ENCODE results near the gene INSC.

INSC gene

DNA sequence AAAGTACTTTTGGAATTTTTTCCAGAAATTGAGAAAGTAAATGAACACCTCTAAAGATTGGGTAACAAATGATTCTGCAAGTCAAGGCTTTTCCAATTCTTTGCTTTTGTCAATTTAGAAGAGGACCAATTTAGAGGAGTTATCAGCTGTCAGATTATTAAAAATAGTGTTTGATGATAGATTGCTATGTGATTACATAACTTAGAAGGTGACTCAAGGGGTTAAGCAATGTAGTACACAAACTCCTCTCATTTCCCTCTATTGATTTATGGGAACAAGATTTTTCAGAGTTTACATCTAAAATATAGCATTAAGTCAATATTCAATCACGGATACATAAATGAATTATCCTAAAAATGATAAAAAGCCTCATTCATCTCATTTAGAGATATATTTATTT is 70.3 kb downstream of the INSC start:
- no peak for DNase-seq (ENCODE audit: low read depth)

DNA sequence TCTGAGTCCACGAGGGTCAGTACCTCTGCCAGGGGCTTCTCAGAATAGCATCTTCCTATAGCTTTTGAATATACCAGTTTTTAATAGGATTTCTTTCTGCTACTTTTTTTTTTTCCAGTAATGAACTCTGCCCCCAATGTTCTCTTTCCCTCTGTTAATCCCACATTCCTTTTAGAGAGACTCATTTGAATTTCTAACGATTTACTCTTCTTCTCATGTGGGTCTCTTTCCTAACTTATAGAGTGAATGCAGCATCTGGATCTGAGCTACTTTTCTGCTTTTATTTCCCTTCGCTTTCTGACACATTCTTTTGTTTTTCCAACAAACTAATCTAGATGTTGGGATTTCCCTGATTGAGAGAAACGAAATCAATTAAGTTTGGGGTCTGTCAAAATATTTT is 71.4 kb downstream of the INSC start:
- no peak for DNase-seq (ENCODE audit: low read depth)

DNA sequence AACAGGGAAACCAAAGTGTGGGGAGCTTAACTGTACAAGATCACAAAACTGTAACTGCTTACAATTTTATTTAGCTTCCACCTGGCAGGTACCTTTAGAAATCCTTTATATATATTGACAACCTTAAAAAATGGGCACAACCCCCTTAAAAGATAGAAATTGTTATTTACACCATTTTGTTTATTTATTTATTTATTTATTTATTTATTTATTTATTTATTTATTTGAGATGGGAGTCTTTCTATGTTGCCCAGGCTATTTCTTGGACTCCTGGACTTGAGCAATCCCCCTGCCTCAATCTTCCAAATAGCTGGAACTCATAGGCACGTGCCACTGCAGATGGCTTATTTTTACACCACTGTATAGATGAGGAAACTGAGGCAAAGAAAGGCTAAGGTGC is 74.5 kb downstream of the INSC start:
- no peak for DNase-seq (ENCODE audit: low read depth)

DNA sequence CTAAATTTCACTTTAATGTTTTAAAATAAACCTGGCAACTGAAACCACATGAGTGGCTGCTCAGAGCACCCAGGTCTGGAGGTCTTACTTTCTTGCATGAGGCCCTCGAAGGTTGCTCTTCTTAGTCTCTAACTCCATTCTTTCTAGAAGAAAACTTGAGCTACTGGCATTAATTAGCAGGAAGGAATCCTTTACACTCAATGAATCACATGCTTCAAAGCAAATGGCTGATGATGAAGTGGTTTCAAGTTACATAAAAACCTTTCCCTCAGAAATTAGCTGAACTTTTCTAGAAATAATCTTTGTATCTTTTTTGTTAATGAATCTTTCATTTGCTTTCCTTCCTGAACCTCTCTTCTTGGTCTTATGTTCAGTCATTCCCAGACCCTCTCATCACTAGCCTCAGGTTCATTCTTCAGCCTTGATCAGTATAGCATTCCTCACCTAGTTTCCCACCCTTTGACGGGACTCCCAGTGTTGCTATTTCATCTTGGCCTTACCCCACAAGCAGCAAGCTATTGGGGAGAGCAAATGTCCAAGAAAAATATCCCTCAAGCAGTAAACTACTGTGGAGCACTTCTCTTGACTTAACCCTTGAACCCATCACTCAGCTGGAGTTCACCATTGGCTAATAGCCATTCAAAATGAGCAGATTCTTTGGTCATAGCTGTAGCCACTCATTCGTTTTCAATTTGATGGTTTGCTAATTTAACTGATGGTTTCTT is 75.1 kb downstream of the INSC start:
- peak; percentile 46 for DNase-seq (ENCODE audit: low read depth)

DNA sequence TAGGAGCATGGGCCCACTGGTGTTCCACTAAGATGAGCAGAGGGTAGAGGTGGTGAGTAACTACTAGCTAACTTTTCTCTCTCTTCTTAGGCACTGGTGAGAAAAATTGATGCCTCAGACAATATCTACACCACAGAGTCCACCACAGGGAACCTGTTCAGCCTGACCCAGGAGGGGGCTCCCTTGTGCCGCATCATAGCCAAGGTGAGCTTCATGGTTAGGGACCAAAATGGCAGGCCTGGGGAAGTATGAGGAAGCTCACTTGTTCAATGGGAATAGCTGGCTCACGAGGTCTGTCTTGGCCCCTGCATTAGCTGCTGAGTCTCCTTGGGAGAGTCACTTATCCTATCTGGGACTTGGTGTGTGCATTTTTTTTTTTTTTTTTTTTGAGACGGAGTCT is 75.9 kb downstream of the INSC start:
- no peak for DNase-seq (ENCODE audit: low read depth)

DNA sequence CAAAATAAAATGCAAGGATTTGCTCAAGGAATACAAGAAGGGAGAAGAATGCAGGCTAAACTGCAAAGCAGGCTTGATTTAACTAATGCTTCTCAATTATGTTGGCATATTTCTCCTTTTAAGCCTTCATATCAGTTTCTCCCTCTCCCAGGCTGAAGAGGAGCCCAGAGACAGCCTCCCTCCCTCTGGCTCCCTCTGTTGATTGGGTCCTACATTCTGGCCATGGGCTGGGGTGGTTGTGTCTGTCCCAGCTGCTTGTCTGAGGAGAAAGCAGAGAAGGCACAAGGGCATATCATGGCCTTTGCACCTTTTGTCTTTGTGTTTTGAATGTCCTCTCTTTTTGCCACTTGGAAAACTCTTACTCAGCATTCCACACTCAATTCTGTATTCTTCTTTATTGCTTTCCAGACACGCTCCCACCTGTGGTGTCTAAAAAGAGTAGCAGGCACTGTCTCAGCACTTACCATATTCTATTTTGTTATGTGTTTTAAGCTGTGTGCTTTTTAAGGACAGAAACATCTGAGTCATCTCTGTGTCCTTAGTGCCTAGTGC is 77.4 kb downstream of the INSC start:
- no peak for DNase-seq (ENCODE audit: low read depth)

DNA sequence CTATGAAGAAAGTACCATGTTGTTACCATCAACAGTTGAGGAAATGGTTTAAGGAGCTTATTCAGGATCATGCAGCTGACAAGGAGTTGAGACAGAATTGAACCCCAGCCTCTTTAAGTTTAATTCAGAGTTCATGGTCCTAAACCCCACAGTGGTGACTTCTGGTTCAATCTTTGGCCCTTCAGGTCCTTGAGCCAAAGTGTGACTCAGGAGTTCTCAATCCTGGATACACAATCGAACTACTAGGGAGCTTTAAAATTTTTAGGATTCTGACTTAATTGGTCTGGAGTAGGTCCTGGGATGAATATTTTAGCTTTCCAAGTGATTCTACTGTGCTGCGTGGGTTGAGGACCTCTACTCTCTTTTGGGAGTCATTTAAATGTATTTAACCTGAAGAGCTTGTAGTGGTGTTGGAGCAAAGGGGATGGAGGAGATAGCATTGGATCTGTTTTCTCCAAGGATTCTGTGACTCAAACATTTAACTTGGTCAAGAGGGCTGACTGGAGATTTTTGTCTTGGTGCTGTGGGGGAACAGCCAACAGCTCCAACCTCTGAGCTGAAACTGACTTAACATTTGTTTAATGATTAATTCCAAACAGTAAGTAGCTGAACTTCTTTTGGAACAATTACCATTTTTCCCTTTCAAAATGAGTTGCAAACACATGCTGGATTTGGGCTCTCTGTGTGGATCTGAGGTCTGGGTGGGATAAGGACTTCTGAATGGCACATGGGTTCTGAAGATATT is 80.1 kb downstream of the INSC start:
- peak; percentile 64 for DNase-seq (ENCODE audit: low read depth)

DNA sequence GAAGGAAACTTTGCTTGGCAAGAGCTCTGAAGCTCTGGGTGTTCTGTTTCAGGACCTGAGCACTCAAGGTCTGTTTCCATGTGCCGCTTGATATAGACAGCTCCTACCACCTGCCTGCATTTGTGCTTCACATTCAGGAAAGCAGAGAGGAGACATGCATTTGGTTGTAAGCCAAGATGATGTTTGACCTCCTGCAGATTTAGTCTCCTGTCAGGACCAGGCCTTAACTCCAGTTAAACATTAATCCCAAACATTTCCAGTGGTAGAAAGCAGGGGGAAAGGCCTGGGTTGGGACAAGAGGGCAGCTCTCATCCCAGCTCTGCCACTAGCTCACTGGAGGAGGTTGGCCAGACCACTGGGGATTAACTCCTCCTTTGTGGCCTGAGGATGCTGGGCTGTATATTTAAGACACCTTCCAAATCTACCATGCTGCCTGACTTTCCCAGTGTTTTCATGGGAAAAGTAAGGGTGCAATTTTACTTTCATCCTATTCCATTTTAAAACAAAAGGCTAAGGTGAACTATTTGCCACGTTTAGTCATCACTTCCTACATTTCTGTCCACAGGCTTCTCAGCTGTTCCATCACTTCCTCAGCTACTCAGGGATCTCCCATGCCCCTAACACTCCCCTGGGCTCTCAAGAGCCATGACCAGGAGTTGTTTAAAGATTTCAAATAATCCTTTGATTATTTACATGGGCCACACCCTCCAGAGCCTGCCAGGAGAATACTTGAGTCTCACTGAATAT is 80.9 kb downstream of the INSC start:
- no peak for DNase-seq (ENCODE audit: low read depth)

DNA sequence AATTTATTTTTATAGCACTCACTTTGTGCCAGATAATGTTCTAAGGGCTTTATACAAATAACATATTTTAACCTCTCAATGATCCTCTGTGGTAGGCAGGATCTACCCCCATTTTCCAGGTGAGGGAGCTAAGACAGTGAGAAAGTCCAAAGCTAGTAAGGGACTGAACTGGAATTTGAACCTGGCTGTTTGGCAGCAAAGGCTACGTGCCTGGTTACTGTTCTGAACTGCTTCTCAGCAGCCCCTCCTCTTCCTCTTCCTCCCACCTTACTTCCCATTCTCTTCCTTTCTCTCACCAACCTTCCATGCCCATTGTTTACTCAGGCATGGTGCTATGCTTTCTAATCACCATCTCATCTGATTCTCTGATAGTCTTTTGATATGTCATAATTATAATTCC is 82.0 kb downstream of the INSC start:
- DNase-seq (ENCODE audit: low read depth), result no peak

DNA sequence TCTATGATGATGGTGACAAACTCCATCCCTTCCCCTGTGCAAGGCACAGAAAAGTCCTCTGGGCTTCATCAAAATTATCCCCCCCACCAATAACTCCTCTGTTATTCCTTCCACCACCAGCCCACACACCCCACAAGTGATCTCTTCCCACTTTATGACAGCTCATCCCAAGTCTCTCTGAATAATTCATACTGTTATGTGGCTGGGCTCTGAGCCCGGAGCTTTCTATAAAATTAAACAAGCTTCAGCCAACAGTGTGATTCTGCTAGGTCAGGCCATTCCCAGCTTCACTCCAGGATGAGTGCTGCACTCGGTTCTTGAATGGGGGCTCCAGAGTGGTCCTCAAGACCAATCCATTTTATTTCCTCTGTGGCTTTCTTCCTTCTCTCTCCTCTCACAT is 83.0 kb downstream of the INSC start:
- peak; percentile 49 for DNase-seq (ENCODE audit: low read depth)

DNA sequence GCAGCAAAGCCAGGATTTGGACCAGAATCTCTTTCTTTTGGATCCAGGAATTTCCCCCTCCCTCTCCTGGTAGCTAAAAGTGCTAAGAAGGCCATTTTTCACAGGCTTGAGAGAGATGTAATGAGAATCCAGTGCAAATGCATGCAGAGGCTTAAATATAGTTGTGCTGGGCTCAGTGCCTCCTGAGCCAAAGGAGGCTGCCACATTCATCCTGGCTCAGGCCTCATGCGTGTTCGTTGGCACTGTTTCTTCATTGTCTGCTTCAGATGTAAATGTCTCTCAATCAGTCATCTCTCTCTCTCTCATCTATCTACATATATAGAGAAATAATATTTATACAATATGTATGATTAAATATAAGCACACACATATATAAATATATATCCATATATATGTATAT is 83.6 kb downstream of the INSC start:
- no peak for DNase-seq (ENCODE audit: low read depth)

DNA sequence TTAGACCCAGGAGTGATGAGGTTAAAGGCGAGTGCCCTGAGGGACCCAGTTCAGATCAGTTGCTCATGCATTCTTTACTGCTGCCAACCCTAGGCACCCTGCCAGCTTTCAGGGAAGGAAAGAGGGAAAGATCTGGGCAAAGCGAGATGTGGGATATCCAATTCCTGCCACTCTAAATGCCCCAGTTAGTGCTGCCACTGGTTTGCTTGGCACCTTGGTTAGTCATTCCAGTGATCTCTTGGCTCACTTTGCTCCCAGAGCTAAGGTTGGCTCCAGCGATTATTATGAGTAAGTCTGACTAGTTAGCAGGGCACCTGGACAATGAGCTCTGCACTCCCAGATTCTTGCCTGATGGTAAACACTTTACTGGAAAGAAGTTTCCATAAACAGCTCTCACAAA is 85.0 kb downstream of the INSC start:
- peak; percentile 29 for DNase-seq (ENCODE audit: low read depth)

DNA sequence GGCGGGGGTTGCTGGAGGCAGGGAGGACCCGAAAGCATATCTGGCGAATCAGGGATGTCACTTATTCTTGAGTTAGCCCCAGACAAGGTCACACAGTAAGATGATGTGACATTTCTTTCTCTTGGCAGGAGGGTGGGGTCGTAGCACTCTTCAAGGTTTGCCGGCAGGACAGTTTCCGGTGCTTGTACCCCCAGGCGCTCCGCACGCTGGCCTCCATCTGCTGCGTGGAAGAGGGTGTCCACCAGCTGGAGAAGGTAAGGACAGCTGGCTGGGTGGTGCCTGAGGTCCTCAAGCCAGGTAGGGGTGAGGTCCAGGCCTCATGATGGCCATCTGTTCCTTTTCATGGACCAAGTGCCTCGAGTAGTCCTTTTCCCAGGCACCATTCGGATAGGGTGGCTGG is 86.0 kb downstream of the INSC start:
- DNase-seq (ENCODE audit: low read depth), result no peak

DNA sequence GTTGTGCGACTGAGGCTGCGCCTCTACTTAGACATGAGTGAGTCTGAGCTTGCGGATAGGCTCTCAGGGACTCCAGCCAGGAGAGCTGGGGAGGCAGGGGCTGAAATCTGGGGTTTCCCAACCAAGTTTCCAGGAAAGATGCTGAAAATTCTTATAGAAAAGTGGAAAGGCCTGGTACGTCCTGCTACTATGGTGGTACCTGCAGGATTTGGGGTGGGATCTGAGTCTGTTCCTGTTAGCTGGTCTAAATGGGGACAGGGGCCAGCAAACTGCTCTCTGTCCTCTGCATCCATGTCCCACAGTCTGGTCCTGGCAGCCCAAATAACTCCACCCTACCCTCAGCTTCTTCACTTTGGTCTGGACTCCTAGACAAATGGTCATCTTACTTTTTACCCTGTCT is 86.9 kb downstream of the INSC start:
- no peak for DNase-seq (ENCODE audit: low read depth)

DNA sequence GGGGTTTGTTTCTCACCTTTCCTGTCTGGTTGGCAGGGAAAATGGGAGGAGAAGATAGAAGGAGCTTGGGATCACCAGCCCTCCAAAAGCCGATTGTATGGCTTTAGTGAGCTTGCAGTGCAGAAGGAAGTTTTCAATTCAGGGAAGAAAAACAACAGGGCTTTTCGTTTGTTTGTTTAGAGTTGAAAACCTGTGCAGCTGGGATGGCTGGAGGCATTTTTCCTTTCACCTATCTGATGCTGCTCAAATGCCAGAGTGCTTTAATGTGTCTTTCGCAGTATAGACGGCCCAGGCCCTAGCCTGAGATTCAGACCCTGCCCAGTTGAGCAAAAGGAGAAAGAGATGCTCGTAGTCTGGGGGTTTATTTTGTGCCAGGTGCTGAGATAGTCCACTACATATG is 87.9 kb downstream of the INSC start:
- DNase-seq (ENCODE audit: low read depth), result no peak

DNA sequence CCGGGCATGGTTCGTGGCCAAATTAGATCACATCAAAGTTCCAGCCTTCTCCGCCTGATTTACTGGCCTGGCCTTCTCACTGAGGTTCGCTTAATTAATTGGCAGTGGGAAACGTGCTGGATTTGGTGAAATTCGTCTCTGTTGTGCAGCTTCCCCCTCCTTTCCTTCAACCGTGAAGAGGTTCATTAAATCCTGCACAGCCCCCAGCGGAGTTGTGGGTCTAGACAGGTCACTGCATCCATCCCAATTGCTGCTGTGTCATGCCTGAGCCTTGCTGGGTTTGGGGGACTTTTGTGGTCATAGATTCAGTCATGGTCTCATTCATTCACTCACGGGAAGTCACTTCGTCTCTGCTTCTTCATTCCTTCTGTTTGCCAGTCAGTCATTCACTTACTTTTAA is 90.0 kb downstream of the INSC start:
- DNase-seq (ENCODE audit: low read depth), result no peak

DNA sequence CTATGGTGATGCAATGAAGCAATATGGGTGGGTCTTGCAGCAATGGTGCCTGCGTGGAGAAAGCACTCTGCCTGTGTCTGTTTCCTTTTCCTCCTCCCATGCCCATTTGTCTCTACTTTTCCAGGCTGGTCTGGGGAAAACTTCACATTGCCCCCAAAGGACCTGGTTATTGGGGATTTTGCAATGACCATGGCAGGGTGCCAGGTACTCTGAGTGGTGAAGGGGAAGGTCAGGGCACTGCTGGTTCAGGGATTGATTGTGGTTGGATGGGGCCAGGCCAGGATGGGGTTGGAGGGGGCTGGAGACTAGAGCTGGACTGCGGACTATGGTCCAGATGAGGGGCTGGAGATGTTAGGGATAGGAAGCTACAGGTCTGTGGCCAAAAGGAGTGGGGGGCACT is 92.1 kb downstream of the INSC start:
- no peak for DNase-seq (ENCODE audit: low read depth)

DNA sequence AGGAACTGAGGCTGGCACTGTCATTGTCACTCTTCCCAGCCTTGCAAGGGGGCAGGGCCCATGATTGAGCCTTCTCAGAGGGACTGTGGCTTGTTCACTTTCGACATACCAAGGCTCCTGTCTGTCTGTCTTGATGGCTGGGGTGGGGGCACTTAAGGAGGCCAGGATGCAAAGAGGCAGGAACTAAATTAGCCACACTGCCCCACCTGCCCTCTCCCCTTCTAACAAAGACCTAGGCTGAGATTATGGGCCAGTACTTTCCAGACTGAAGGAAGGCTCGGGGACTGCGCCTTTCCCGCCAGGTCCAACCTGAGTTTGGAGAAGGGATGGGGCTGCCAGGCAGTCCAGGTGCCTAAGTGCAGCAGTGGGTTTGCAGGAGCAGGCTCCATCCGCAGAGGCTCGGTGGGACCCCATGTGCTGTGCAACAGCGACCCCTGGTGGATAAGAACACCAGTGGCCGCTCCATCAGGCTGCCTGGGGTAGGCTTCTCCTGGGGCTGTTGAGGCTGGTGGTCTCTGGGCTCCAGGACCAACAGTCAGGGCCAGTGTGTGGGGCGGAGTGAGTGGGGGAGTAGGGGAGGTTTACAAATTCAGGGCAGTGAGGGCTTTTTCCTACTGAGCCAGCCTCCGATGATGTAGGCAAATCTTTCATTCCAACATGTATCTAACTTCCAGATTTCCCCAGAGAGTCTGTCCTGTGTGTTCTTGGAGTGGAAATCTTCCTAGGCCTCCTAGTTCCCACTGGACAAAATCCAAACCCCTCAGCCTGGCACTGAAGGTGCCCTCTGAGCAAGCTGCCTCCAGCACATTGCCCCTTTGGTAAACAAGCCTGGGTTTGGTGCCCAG is 93.9 kb downstream of the INSC start:
- DNase-seq (ENCODE audit: low read depth), result peak; percentile 72

DNA sequence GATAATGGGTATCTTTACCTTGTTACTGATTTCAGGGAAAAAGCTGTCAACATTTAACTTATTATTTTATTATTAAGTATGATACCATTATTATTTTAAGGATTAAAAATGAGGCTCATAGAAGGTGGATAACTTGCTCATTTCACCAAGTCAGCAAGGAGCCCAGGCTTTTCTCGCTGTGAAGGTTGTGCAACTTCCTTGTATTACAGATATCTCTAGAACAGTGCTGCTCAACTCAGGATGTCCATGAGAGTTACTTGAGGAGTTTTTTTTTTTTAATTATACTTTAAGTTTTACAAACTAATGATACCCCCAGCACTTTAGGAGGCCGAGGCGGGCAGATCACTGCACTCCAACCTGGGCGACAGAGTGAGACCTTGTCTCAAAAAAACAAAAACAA is 98.2 kb downstream of the INSC start:
- no peak for DNase-seq (ENCODE audit: low read depth)

DNA sequence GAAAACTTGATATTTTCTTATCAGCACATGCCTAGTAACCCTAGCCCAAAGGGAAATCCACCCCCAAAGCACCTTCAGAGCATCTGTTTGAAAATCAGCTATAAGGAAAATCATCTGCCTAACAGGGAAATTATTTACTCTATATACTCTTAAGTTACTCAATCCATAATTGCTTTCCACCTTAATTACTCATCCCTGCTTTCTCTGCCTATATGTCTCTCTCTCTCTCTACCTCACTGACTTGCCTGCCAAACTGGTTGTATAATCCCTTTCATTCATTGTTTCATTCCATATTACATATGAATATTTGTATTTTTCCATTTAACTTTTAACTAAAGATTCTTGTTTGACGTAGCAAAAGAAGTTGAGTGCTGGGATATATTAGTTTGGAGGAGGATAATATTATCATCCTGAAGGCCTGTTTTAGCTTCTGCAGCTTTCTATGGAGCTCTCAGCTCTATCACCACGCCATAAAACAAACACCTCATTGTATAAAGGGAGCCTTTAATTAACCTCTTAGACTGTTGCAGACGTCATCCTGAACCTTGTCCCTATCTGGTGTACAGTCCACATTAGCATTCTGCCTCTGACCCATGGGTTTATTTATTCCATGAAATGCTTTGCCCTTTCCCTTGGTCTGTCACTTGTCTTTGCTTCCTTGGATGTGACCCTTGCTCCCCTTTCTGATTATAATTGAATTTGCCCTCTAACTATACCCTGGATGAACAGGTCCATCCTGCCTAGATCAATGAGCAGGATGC is 98.9 kb downstream of the INSC start:
- no peak for DNase-seq (ENCODE audit: low read depth)

DNA sequence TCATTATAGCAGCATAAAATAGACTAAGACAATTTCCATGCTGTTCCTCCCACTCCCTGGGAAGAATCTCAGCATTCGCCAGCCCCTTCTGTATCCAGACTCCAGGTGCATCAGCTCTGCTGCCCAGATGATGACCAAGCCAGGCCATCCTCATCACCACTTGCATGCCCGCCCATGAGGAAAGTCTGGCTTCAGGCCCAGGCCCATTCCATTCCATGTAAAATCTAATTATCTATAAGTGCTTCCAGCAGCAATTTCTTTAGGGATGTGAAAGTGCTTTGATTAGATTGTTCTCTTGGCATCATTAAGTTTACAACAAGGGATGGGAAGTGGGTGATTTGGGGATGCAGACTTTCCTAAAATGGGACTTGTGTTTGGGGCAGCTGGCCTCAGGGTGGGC is 100.3 kb downstream of the INSC start:
- no peak for DNase-seq (ENCODE audit: low read depth)

All from EH (cell line).